Choroid plexus epithelial cell (primary cell): Measurements from ENCODE around the gene NOL9.

Source experiments
- DNase-seq: peaks from one replicate; pipeline ENCODE4 v3.0.0-alpha.2; 2010; ENCODE audit warnings: low read depth
- H3K4me3 ChIP-seq: 2 replicates; pipeline ENCODE4 v1.5.1; 2011; ENCODE audit warnings: low read depth, mild to moderate bottlenecking, control low read depth, low read length, moderate library complexity
- CTCF ChIP-seq: conservative IDR thresholded peaks from 2 replicates; pipeline ENCODE4 v1.5.1; 2011; ENCODE audit warnings: low read depth, mild to moderate bottlenecking, control low read depth, inconsistent platforms, low read length, moderate library complexity

The NOL9 gene

GRCh38 chr1:6506210-6507036 is 47.9 kb downstream of the NOL9 start:
- TF ChIP-seq CTCF, result no peak
- no peak overlapping the region for H3K4me3 ChIP-seq
- no peak for DNase-seq

- TF ChIP-seq CTCF, result no peak
- H3K4me3 ChIP-seq, result no peak overlapping the region
- DNase-seq, result no peak
Observed at GRCh38 chr1:6505367-6506209, 48.7 kb downstream of the NOL9 start.

- H3K4me3 ChIP-seq, result no peak overlapping the region
- no peak for DNase-seq
- no peak for TF ChIP-seq CTCF
Observed at GRCh38 chr1:6504887-6505286, 49.4 kb downstream of the NOL9 start.

GRCh38 chr1:6503884-6504602 is 50.3 kb downstream of the NOL9 start:
- DNase-seq, result no peak
- no peak for TF ChIP-seq CTCF
- H3K4me3 ChIP-seq, result no peak overlapping the region

- no peak overlapping the region for H3K4me3 ChIP-seq
- no peak for TF ChIP-seq CTCF
- no peak for DNase-seq
Observed at GRCh38 chr1:6502000-6502891, 52.1 kb downstream of the NOL9 start.

- no peak overlapping the region for H3K4me3 ChIP-seq
- no peak for TF ChIP-seq CTCF
- no peak for DNase-seq
Observed at GRCh38 chr1:6501279-6501813, 53.0 kb downstream of the NOL9 start.
